ENCODE data around the gene ITGAL. TPM values are rescaled to one million over a fixed set of nuclear protein-coding genes. Genes with fewer than 3 reads are reported as not detected.

Gene ITGAL
- total RNA-seq, 1 donor from 2014 or later = 16.7 TPM

GRCh38 chr16:30541502-30542329 is 69.2 kb downstream of the ITGAL start:
- DNase-seq (ENCODE audit: low spot score) = no peak

DNA sequence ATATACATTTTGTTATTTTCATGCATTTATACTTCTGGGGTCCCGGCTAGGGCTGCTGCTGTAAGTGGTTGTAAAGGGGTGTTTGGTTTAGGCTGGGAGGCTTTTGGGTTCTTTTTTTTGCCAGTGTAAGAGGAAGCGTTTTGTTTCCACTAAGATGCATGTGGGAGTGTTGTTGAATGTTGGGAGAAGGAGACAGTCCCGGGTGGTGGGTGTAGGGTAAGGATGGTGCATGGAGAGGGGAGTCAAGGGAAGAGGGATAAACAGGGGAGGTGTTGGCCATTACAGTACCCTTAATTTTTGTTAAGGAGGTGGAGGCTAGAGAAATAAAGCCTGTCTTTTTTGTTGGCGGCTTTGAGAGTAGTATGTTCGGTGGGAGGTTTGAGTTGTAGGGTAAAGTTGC is 70.5 kb downstream of the ITGAL start:
- DNase-seq (ENCODE audit: low spot score) = no peak

GRCh38 chr16:30546115-30546514 is 73.6 kb downstream of the ITGAL start:
- no peak for DNase-seq (ENCODE audit: low spot score)

- DNase-seq (ENCODE audit: low spot score) = no peak
Measured at GRCh38 chr16:30548416-30549253, 76.1 kb downstream of the ITGAL start.

DNA sequence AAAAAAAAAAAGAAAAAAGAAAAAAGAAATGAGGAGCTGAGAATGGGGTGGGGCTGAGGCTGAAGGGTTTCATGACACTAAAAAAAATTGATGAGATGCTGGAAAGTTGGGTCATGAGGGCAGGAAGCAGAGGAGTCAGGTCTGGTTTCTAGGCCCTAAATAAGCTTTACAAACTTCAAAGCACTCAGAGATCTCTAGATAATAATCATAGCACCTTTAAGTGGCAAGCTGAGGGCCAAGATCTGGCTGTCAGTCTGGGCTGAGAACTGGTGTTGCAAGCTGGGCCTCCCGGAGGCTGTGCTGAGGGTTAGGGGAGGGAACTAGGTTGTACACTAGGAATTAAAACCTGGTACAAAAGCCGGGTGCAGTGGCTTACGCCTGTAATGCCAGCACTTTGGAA is 79.2 kb downstream of the ITGAL start:
- DNase-seq (ENCODE audit: low spot score) = no peak

- DNase-seq (ENCODE audit: low spot score) = no peak
Measured at GRCh38 chr16:30552956-30553355, 80.4 kb downstream of the ITGAL start.

GRCh38 chr16:30553393-30553899 is 80.9 kb downstream of the ITGAL start:
- DNase-seq (ENCODE audit: low spot score) = no peak

DNA sequence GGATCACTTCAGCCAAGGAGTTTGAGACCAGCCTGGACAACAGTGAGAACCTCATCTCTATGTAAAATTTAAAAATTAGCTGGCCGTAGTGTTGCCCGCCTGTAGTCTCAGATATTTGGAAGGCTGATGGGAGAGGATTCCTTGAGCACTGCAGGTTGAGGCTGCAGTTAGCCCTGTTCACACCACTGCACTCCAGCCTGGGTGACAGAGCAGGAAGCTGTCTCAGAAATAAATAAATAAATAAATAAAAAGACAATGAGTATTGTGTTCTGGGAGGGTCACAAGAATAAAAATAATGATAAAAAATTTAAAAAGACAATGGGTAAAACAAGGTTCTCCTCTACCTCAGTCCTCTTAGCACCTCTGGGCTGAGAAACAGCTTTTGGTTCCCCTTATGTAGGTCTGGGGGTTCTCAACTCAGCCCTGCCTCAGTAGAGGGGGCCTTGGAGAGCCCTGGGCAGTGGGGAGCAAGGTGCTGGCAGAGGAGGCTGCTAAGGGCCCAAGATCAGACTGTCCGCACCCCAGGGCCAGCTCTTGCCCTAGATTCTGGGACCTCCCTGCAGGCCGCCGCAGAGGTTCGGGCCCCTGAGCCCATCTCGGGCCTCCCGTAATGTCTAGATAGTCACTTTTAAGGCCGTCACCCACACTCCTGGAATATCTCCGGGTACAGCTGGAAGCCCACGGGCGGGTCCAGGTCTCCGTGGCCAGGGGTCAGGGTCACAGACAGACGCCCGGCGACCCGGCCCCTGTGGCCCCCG is 82.2 kb downstream of the ITGAL start:
- no peak for DNase-seq (ENCODE audit: low spot score)

DNA sequence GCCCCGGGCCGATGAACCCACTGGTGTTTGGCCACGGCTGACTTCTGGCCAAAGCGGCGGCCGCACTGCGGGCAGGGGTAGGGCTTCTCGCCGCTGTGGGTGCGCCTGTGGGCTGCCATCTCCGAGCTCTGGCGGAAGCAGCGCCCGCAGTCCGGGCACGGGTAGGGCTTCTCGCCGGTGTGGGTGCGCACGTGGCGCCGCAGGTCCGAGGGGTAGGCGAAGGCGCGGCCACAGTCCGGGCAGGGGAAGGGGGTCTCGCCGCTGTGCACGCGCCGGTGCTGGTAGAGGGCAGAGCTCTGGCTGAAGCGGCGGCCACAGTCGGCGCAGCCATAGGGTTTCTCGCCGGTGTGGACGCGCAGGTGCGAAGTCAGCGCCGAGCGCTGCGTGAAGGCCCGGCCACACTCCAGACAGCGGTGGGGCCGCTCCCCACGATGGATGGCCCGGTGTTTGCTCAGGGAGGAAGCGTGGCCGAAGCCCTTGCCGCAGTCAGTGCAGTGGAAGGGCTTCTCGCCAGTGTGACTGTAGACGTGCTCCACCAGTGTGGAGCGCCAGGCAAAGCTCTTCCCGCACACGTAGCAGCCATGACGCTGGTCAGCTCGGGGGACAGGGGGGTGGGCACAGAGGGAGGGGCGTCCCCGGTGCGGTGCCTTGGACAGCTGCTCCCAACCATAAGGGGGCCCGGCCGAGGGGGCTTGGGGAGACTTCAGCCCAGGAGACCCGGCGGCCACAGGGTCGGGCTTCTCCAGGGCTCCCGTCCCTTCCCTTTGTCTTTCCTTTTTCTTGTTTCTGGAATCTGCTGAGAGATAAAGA is 83.0 kb downstream of the ITGAL start:
- DNase-seq (ENCODE audit: low spot score) = no peak

GRCh38 chr16:30556125-30556473 is 83.6 kb downstream of the ITGAL start:
- DNase-seq (ENCODE audit: low spot score) = no peak

DNA sequence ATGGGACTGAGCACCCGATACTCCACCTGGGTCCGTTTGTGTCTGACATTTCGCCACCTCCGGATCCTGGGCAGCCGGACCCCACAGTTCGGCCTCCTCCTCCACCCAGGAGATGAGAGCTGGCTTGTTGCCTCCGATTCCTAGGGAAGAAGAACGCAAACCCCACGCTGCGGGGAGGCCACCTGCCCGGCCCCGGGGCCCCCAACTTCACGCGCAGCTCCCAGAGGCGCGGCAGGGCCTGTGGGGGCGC is 85.1 kb downstream of the ITGAL start:
- DNase-seq (ENCODE audit: low spot score) = no peak

- peak; percentile 99 for DNase-seq (ENCODE audit: low spot score)
Measured at GRCh38 chr16:30557957-30558788, 85.6 kb downstream of the ITGAL start, which contains the start of gene ZNF764. ZNF764 (minus strand) TSS chr16:30558374; CDS start chr16:30558182, 192 bp downstream.

DNA sequence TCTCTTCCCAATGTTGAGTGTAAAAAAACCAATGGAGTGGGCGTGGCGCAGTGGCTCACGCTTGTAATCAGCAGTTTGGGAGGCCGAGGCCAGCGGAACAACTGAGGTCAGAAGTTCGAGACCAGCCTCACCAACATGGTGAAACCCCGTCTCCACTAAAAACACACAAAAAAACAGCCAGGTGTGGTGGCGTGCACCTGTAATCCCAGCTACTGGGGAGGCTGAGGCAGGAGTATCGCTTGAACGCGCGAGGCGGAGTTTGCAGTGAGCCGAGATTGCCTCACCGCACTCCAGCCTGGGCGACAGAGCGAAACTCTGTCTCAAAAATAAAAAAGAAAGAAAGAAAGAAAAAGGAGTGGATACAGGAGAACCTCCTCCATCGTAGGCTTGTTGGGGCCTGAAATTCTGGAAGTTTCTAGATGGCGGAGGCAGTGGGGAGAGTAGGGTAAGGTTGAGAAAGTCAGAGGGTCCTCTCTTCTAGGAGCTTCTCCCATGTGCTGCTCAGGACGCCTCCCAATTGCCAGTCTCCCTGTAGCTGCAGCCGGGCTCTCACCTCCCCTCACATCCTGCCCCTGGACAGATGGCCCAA is 86.3 kb downstream of the ITGAL start:
- DNase-seq (ENCODE audit: low spot score) = no peak

- no peak for DNase-seq (ENCODE audit: low spot score)
Measured at GRCh38 chr16:30559690-30560089, 87.1 kb downstream of the ITGAL start.

GRCh38 chr16:30561089-30561816 is 88.7 kb downstream of the ITGAL start:
- no peak for DNase-seq (ENCODE audit: low spot score)

DNA sequence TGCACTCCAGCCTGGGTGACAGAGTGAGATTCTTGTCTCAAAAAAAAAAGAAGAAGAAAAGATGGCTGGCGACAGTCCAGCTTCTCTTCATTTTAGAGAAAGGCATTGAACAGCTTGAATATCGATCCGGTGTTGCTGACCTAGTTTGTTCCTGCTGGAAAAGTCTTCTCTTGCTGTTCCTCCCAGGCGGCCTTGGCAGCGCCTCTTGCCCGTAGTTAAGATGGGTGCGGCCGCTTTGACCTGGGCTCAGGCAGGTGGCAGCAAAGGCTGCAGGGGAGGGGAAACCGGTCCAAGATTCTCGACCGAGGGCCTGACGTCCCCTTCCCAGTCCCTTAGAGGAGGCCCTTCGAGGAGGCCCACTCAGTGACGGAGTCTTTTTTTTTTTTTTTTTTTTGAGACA is 89.5 kb downstream of the ITGAL start:
- peak; percentile 56 for DNase-seq (ENCODE audit: low spot score)

DNA sequence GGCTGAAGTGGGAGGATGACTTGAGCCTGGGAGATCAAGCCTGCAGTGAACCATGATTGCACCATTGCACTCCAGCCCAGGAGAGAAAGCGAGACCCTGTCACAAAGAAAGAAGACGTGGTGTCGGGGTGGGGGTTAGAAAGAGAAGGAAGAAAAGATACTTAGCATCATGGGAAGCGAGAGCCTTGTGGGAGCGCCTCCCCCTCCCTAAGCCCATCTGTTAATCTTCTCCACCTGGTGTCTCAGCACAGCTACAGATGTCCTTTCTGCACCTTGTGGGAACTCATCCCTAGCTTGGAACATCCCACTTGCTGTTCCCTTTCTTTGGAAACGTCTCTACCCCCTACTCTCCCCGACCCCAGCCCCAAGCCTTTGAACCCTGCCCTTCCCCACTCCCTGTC is 93.0 kb downstream of the ITGAL start:
- no peak for DNase-seq (ENCODE audit: low spot score)

DNA sequence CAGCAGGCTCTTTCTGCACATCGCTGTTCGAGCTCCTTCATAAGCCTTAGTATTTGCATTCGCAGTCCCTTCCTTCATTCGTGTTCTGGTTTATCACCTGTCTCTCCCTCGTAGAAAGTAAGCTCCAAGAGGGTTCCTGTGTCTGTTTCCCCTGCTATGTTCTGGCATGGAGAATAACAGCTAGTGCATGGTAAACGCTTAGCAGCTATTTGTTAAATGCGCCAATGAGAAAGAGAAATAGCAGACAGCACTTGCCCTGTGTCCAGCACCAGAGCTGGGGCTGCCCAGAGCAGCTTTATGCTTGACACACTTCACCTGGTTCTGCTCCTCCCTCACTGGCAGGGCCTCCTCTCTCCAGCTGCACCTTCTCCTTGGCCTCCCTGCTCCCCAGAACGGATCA is 93.4 kb downstream of the ITGAL start:
- no peak for DNase-seq (ENCODE audit: low spot score)

DNA sequence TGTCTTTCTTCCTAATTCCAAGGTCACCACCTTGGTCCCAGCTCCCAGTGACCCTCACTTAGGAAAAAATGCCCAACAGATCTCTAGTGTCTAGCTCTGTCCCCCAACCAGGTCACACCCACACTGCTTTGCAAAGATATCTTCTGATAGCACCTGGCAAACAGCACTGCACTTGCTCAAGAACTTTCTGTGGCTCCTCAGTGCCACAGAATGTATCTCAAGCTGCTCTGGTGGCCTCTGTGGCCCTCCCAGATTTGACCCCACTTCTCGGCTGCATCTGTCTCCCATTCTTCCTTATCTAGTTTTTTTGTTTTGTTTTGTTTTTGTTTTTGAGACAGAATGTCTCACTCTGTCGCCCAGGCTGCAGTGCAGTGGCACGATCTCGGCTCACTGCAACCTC is 94.0 kb downstream of the ITGAL start:
- no peak for DNase-seq (ENCODE audit: low spot score)
